ENCODE results near the gene CKAP5. TPM values are rescaled to one million over a fixed set of nuclear protein-coding genes. Genes with fewer than 3 reads are reported as not detected.

CKAP5 gene
- polyA plus RNA-seq, 1 of the 3 experiments (the other 2 are of a cell fraction): 51.7 TPM

GRCh38 chr11:46761807-46762206, 84.3 kb downstream of the CKAP5 start:
- no peak overlapping the region for H3K27ac ChIP-seq (ENCODE audit: low read depth in 2 of 2, low read length in 1 of 2)
- H3K4me2 ChIP-seq: no peak overlapping the region
- WGBS (ENCODE audit: low lambda C conversion rate): 94% methylated on average over 4 of the region's 4 CpGs
- no peaks in the 10 kb centered on the region; the same call in 1 of the 2 replicates for H3K9me2 ChIP-seq
- TF ChIP-seq USF2 (IDR thresholded peaks at IDR 0.05; ENCODE audit: borderline replicate concordance, low read depth, low read length) (no peak), NRF1 (IDR thresholded peaks at IDR 0.05; ENCODE audit: low read depth, low read length) (no peak), EP300 (IDR thresholded peaks at IDR 0.05; ENCODE audit: borderline replicate concordance in 1 of 2, low read depth in 1 of 2, low read length in 1 of 2) (no peak), JUND (IDR thresholded peaks at IDR 0.05) (no peak), GABPA (IDR thresholded peaks at IDR 0.05; ENCODE audit: low read depth) (no peak), ELF1 (IDR thresholded peaks at IDR 0.05) (no peak), FOSL2 (IDR thresholded peaks at IDR 0.05; ENCODE audit: borderline replicate concordance, low read depth) (no peak), MXI1 (IDR thresholded peaks at IDR 0.05; ENCODE audit: low read depth, low read length) (no peak), SMC3 (IDR thresholded peaks at IDR 0.05; ENCODE audit: low read depth, low read length) (no peak), ZBTB33 (IDR thresholded peaks at IDR 0.05; ENCODE audit: borderline replicate concordance, low read depth) (no peak), RFX5 (IDR thresholded peaks at IDR 0.05; ENCODE audit: low read length) (no peak), SIN3A (IDR thresholded peaks at IDR 0.05; ENCODE audit: borderline replicate concordance, low read depth, low read length) (no peak), MEF2A (IDR thresholded peaks at IDR 0.05; ENCODE audit: borderline replicate concordance, low read depth) (no peak)
- no peaks in the 10 kb centered on the region; the same call in 1 of the 2 replicates for H3K79me2 ChIP-seq (ENCODE audit: insufficient read depth)
- no peaks in the 10 kb centered on the region for H3K4me1 ChIP-seq (ENCODE audit: control insufficient read depth in 1 of 2, insufficient read depth in 2 of 2, low read depth in 1 of 2, low read length in 1 of 2)
- H3K27me3 ChIP-seq (ENCODE audit: insufficient read depth): no peaks in the 10 kb centered on the region
- peaks cover 12% of the 10 kb centered on the region for H3F3A ChIP-seq (replicated peaks; ENCODE audit: insufficient read depth)
- POLR2A ChIA-PET: interaction anchor here (0.6 kb wide), 1 partner anchor 69 kb away, joined by 3 read pairs; no protein-coding TSS in a partner anchor
- no peaks in the 10 kb centered on the region for H4K20me1 ChIP-seq (ENCODE audit: insufficient read depth)
- no peak overlapping the region for H3K4me3 ChIP-seq (ENCODE audit: low read depth in 2 of 2, low read length in 1 of 2)
- H3K9me3 ChIP-seq: no peaks in the 10 kb centered on the region
- CTCF ChIA-PET: no interaction called here
- no peak overlapping the region for H2AFZ ChIP-seq (ENCODE audit: low read depth)
- H3K36me3 ChIP-seq (replicated peaks in 1 of 2; ENCODE audit: control insufficient read depth in 1 of 2, insufficient read depth in 2 of 2, low read length in 1 of 2): peaks cover 78 to 91% of the 10 kb centered on the region in 2 experiments
- no peak overlapping the region for H3K9ac ChIP-seq
- no peak for DNase-seq

DNA sequence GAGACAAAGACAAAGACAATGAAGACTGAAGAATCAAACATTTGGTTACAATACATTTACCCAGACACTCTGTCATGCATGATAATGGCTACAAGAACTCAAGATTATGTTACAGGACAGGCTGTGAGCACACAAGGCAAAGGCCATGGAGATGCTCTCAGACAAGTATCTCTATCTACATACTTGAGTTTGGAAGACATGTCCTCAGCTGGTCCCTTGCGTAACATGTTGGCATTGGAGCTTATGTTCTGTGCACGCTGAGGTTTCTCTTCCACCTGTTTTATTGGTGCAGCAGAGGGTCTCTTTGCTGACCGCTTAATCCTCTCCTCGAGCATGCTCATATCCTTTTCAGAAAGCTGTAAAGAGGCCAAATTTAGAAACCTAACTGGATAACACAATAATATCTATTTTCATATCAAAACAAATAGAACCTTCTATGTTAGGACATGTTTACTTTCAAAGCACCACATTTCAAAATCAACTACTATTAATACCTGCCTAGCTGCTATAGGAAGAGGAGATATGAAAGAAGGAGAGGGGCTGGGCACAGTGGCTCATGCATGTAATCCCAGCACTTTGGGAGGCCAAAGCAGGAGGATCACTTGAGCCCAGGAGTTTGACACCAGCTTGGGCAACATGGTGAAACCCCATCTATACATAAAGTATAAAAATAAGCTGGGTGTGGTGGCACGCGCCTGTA, 85.5 kb downstream of the CKAP5 start:
- Histone ChIP-seq H3K4me2 (no peak overlapping the region), H2AFZ (ENCODE audit: low read depth) (no peak overlapping the region), H3K27me3 (ENCODE audit: insufficient read depth) (no peaks in the 10 kb centered on the region), H3K9me3 (no peaks in the 10 kb centered on the region), H4K20me1 (ENCODE audit: insufficient read depth) (no peaks in the 10 kb centered on the region), H3K9ac (no peak overlapping the region), H3K4me3 (ENCODE audit: low read depth in 2 of 2, low read length in 1 of 2) (no peak overlapping the region), H3F3A (replicated peaks; ENCODE audit: insufficient read depth) (peaks cover 4% of the 10 kb centered on the region), H3K9me2 (no peaks in the 10 kb centered on the region), H3K27ac (ENCODE audit: low read depth in 2 of 2, low read length in 1 of 2) (no peak overlapping the region), H3K4me1 (ENCODE audit: control insufficient read depth in 1 of 2, insufficient read depth in 2 of 2, low read depth in 1 of 2, low read length in 1 of 2) (no peaks in the 10 kb centered on the region), H3K79me2 (ENCODE audit: insufficient read depth) (no peaks in the 10 kb centered on the region; the same call in 1 of the 2 replicates), H3K36me3 (replicated peaks in 1 of 2; ENCODE audit: control insufficient read depth in 1 of 2, insufficient read depth in 2 of 2, low read length in 1 of 2) (peaks cover 75 to 88% of the 10 kb centered on the region in 2 experiments)
- WGBS (ENCODE audit: low lambda C conversion rate): 97% methylated on average over 6 of the region's 6 CpGs
- CTCF ChIA-PET: no interaction called here
- DNase-seq: no peak
- TF ChIP-seq PBX3 (IDR thresholded peaks at IDR 0.05) (no peak), MXI1 (IDR thresholded peaks at IDR 0.05; ENCODE audit: low read depth, low read length) (no peak)
- POLR2A ChIA-PET: interaction anchor here (0.6 kb wide), 1 partner anchor 66 kb away, joined by 3 read pairs; no protein-coding TSS in a partner anchor

All from SK-N-SH (cell line).